22Rv1 (cell line): ENCODE results near the gene NUP35.

Experiments
- ZFX ChIP-seq: fragments of 450-650 bp; IDR thresholded peaks from 2 replicates; pipeline ENCODE4 v1.6.1; 2017; ENCODE audit warnings: antibody characterized with exemption, borderline replicate concordance
- TF ChIP-seq, protein P1 (sequence below): fragments of 450-650 bp; IDR thresholded peaks from 2 replicates; pipeline ENCODE4 v1.5.1; 2017; ENCODE audit warnings: mild to moderate bottlenecking

DNA sequence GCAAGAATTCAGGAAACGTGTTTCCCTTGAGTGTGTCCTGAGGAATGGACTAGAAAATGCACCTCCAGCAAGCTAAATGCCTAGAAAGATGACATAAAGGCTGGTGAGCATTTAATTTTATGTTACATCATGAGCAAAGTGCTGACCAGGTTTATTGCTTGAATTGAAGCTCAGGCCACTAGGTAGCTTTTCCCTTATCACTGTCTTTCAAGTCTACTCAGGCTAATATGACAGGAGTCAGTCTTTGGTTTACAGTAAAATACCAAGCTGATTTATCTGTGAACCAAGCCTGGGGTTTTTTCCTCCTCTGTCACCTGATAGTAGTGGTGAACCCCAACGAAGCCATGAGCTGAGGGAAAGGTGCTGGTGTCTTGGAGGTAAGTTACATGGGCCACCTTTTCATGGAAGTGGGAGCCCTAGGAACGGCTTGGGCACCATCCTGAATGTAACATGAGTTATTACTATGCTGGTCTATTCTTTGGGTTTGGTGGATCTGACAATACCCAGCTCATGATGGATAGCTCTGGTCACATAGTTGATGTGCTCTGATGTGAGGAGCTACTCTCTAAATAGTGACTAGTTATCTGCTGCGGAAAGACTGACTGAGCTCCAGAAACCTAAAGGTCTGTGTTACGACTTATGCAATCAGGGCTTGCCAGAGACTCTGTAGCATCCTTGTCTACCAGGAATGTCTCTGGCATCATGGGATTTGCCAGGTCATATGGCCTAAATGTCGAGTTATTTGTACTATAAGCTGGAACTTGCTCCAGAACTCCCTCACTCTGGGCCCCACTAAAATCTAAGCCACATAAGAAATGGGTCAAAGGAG is 39.8 kb downstream of the NUP35 start:
- TF ChIP-seq, protein P1, sequence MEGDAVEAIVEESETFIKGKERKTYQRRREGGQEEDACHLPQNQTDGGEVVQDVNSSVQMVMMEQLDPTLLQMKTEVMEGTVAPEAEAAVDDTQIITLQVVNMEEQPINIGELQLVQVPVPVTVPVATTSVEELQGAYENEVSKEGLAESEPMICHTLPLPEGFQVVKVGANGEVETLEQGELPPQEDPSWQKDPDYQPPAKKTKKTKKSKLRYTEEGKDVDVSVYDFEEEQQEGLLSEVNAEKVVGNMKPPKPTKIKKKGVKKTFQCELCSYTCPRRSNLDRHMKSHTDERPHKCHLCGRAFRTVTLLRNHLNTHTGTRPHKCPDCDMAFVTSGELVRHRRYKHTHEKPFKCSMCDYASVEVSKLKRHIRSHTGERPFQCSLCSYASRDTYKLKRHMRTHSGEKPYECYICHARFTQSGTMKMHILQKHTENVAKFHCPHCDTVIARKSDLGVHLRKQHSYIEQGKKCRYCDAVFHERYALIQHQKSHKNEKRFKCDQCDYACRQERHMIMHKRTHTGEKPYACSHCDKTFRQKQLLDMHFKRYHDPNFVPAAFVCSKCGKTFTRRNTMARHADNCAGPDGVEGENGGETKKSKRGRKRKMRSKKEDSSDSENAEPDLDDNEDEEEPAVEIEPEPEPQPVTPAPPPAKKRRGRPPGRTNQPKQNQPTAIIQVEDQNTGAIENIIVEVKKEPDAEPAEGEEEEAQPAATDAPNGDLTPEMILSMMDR: no peak
- no peak for TF ChIP-seq ZFX
